OCI-LY1 (cell line): Measurements from ENCODE around the gene HORMAD2.

Experiments used
- H2AFZ ChIP-seq: fragments of 200-600 bp; sonication (generic), shearing (Covaris generic); 2 replicates; pipeline ENCODE4 v1.6.0; 2014; ENCODE audit warnings: antibody characterized with exemption, mild to moderate bottlenecking, low read length
- H3F3A ChIP-seq: fragments of 200-600 bp; sonication (generic), shearing (Covaris generic); 2 replicates; pipeline ENCODE4 v1.6.0; 2014; ENCODE audit warnings: mild to moderate bottlenecking, antibody characterized with exemption, low read length, moderate library complexity; ENCODE audit not compliant: insufficient read depth
- H3K27ac ChIP-seq: fragments of 200-600 bp; sonication (generic); 2 replicates; pipeline ENCODE4 v1.5.1; 2014; ENCODE audit warnings: low read length, mixed run types, mild to moderate bottlenecking, low read depth; ENCODE audit not compliant: poor library complexity, severe bottlenecking
- H3K27me3 ChIP-seq: fragments of 200-600 bp; sonication (generic); 2 replicates; pipeline ENCODE4 v1.6.0; 2014; ENCODE audit warnings: antibody characterized with exemption, mild to moderate bottlenecking, low read length, moderate library complexity; ENCODE audit not compliant: insufficient read depth
- H3K36me3 ChIP-seq: fragments of 200-600 bp; sonication (generic); 2 replicates; pipeline ENCODE4 v1.6.1; 2014; ENCODE audit warnings: mild to moderate bottlenecking, antibody characterized with exemption, low read length, moderate library complexity, mixed read lengths; ENCODE audit not compliant: insufficient read depth
- H3K4me1 ChIP-seq: fragments of 200-600 bp; sonication (generic); 2 replicates; pipeline ENCODE4 v1.5.1; 2014; ENCODE audit warnings: mild to moderate bottlenecking, low read length, moderate library complexity; ENCODE audit not compliant: insufficient read depth, severe bottlenecking
- H3K4me2 ChIP-seq: fragments of 200-600 bp; sonication (generic), shearing (Covaris generic); 2 replicates; pipeline ENCODE4 v1.6.1; 2014; ENCODE audit warnings: low read length
- H3K4me3 ChIP-seq: fragments of 200-600 bp; sonication (generic); 2 replicates; pipeline ENCODE4 v1.5.1; 2014; ENCODE audit warnings: low read length, low read depth, mild to moderate bottlenecking, mixed read lengths; ENCODE audit not compliant: poor library complexity, severe bottlenecking
- H3K79me2 ChIP-seq: fragments of 200-600 bp; shearing (Covaris generic); 2 replicates; pipeline ENCODE4 v1.6.1; 2016; ENCODE audit warnings: mixed run types, low read length, mixed read lengths; ENCODE audit not compliant: insufficient read depth
- H3K9ac ChIP-seq: fragments of 200-600 bp; sonication (generic), shearing (Covaris generic); 2 replicates; pipeline ENCODE4 v1.6.1; 2014; ENCODE audit warnings: mild to moderate bottlenecking, low read length, mixed read lengths
- H3K9me2 ChIP-seq: fragments of 200-600 bp; sonication (generic), shearing (Covaris generic); 2 replicates; pipeline ENCODE4 v1.6.1; 2014; ENCODE audit warnings: low read depth, mild to moderate bottlenecking, low read length, mixed read lengths
- H3K9me3 ChIP-seq: fragments of 200-600 bp; shearing (Covaris generic); 2 replicates; pipeline ENCODE4 v1.6.1; 2014; ENCODE audit warnings: low read length, mixed read lengths
- H4K20me1 ChIP-seq: fragments of 200-600 bp; sonication (generic), shearing (Covaris generic); 2 replicates; pipeline ENCODE4 v1.6.0; 2016; ENCODE audit warnings: mild to moderate bottlenecking, low read length; ENCODE audit not compliant: insufficient read depth
- CTCF ChIP-seq: fragments of 200-600 bp; sonication (generic), shearing (Covaris generic); IDR thresholded peaks from 2 replicates; pipeline ENCODE4 v1.5.1; 2017; ENCODE audit warnings: mild to moderate bottlenecking, antibody characterized with exemption, low read length, moderate library complexity, mixed read lengths
- EZH2 ChIP-seq: fragments of 200-600 bp; sonication (generic), shearing (Covaris generic); IDR thresholded peaks from 2 replicates; pipeline ENCODE4 v1.8.0; 2017; ENCODE audit warnings: borderline replicate concordance, mixed run types, mild to moderate bottlenecking, antibody characterized with exemption, low read length, moderate library complexity, mixed read lengths

Gene HORMAD2

GRCh38 chr22:30129636-30130035 is 49.4 kb downstream of the HORMAD2 start:
- Histone ChIP-seq H2AFZ (no peak overlapping the region), H3K4me1 (no peaks in the 10 kb centered on the region), H3F3A (no peaks in the 10 kb centered on the region), H3K9me2 (no peaks in the 10 kb centered on the region), H4K20me1 (no peaks in the 10 kb centered on the region), H3K4me2 (no peak overlapping the region), H3K36me3 (no peaks in the 10 kb centered on the region), H3K4me3 (no peak overlapping the region), H3K9ac (no peak overlapping the region), H3K79me2 (no peaks in the 10 kb centered on the region), H3K27me3 (no peaks in the 10 kb centered on the region), H3K9me3 (no peaks in the 10 kb centered on the region), H3K27ac (no peak overlapping the region)
- no peak for TF ChIP-seq EZH2
- TF ChIP-seq CTCF: no peak

GRCh38 chr22:30132290-30132996 is 52.2 kb downstream of the HORMAD2 start:
- TF ChIP-seq CTCF (no peak), EZH2 (no peak)
- H3K79me2 ChIP-seq: no peaks in the 10 kb centered on the region
- H3K9ac ChIP-seq: no peak overlapping the region
- no peak overlapping the region for H3K4me2 ChIP-seq
- H3K4me1 ChIP-seq: no peaks in the 10 kb centered on the region
- no peaks in the 10 kb centered on the region for H3K36me3 ChIP-seq
- no peaks in the 10 kb centered on the region for H3K27me3 ChIP-seq
- H3K9me2 ChIP-seq: no peaks in the 10 kb centered on the region
- no peaks in the 10 kb centered on the region for H3K9me3 ChIP-seq
- H4K20me1 ChIP-seq: no peaks in the 10 kb centered on the region
- H3F3A ChIP-seq: no peaks in the 10 kb centered on the region
- no peak overlapping the region for H3K27ac ChIP-seq
- no peak overlapping the region for H2AFZ ChIP-seq
- no peak overlapping the region for H3K4me3 ChIP-seq

GRCh38 chr22:30140414-30140813 is 60.1 kb downstream of the HORMAD2 start:
- no peak for TF ChIP-seq EZH2
- no peak for TF ChIP-seq CTCF
- Histone ChIP-seq H3K27me3 (no peaks in the 10 kb centered on the region), H3K9me2 (no peaks in the 10 kb centered on the region)

More at GRCh38 chr22:30140414-30140813, 60.1 kb downstream of the HORMAD2 start:
- no peaks in the 10 kb centered on the region for H4K20me1 ChIP-seq
- H3F3A ChIP-seq: no peaks in the 10 kb centered on the region
- H3K36me3 ChIP-seq: no peaks in the 10 kb centered on the region
- 0 out of 2 replicates have a peak, but pooled peaks cover 4% of the 10 kb centered on the region for H3K9me3 ChIP-seq
- no peaks in the 10 kb centered on the region for H3K4me1 ChIP-seq
- H3K4me3 ChIP-seq: no peak overlapping the region
- H3K79me2 ChIP-seq: no peaks in the 10 kb centered on the region
- H3K27ac ChIP-seq: no peak overlapping the region
- H3K9ac ChIP-seq: no peak overlapping the region
- no peak overlapping the region for H3K4me2 ChIP-seq
- no peak overlapping the region for H2AFZ ChIP-seq
